HepG2 (cell line): Measurements from ENCODE around the gene ZNF512B. TPM values are rescaled to one million over a fixed set of nuclear protein-coding genes. Genes with fewer than 3 reads are reported as not detected.
"Not testable (repeated sequence)": the region's sequence is repeated elsewhere in the genome, so short reads cannot be mapped to it uniquely, and the experiment has no call there.

Experiments used
- ATAC-seq: fragments of 200-7000 bp; cut with Tn5 transposase; 3 replicates; pipeline ENCODE4 v1.9.1; 2020; ENCODE audit warnings: mild to moderate bottlenecking, moderate library complexity
- BruUV-seq: library from RNA; stranded (reverse); fragments of 400-500 nt; replicated peaks from 2 replicates; lab custom pipeline; 2021; lab: Mats Ljungman, UMichigan
- CTCF ChIA-PET: fragments of 300-600 bp; formaldehyde crosslinking; extraction: SDS; loops from one replicate; lab custom pipeline; 2021; ENCODE audit warnings: low total read pairs, inconsistent platforms, low intra/inter-chr PET ratio; lab: Yijun Ruan, JAX
- POLR2A ChIA-PET: fragments of 350-600 bp; sonication (Branson Sonifier 250); formaldehyde crosslinking; loops from one replicate; lab custom pipeline; 2020; ENCODE audit warnings: antibody characterized with exemption, inconsistent platforms; lab: Yijun Ruan, JAX
- DNase-seq: peaks from one replicate; pipeline ENCODE4 v3.0.0-alpha.2; 2015; ENCODE audit warnings: low spot score
- FAIRE-seq: peaks from 3 replicates; lab custom pipeline; 2011; peaks lifted over from hg19 to GRCh38; lab: Jason Lieb, UNC
- H2AFZ ChIP-seq: one replicate; pipeline ENCODE4 v1.6.1; 2011; ENCODE audit warnings: low read length, inconsistent platforms
- H3K27ac ChIP-seq: fragments of 300-600 bp; 3 replicates; pipeline ENCODE4 v1.8.0; 2011; ENCODE audit warnings: mixed run types, mild to moderate bottlenecking, mixed read lengths, low read length, inconsistent platforms; ENCODE audit not compliant: insufficient read depth; ENCODE audit errors: extremely low read length
- H3K27me3 ChIP-seq, 2 experiments: fragments of 200-600 bp in 1 of 2; 2 replicates in 1 of 2; 3 replicates in 1 of 2; pipeline versions ENCODE4 v1.6.0 to v1.8.0; 2011; ENCODE audit warnings: low read length in 2 of 2, mild to moderate bottlenecking in 2 of 2, moderate library complexity in 2 of 2, inconsistent platforms in 1 of 2; ENCODE audit not compliant: insufficient read depth in 2 of 2, control insufficient read depth in 1 of 2
- H3K36me3 ChIP-seq, 2 experiments: fragments of 200-600 bp in 1 of 2; replicated peaks in 1 of 2; 2 replicates in 1 of 2; 3 replicates in 1 of 2; pipeline versions ENCODE4 v1.5.1 to v1.8.0; 2011; ENCODE audit warnings: low read length in 2 of 2, inconsistent platforms in 1 of 2; ENCODE audit not compliant: insufficient read depth in 2 of 2, control insufficient read depth in 1 of 2
- H3K4me1 ChIP-seq: 2 replicates; pipeline ENCODE4 v1.5.1; 2012; ENCODE audit warnings: low read length, inconsistent platforms; ENCODE audit not compliant: insufficient read depth
- H3K4me2 ChIP-seq: 2 replicates; pipeline ENCODE4 v1.6.0; 2011; ENCODE audit warnings: low read depth, low read length, inconsistent platforms
- H3K4me3 ChIP-seq, 3 experiments: fragments of 200-600 bp in 1 of 3; sonication (generic), shearing (Covaris generic) in 1 of 3; replicated peaks in 1 of 3; 2 replicates each; pipeline ENCODE4 v1.5.1; 2011 to 2016; ENCODE audit warnings: low read length in 3 of 3, inconsistent platforms in 2 of 3, low read depth in 2 of 3, mild to moderate bottlenecking in 2 of 3, control low read depth in 1 of 3, mixed read lengths in 1 of 3; ENCODE audit not compliant: insufficient read depth in 1 of 3
- H3K79me2 ChIP-seq: one replicate; pipeline ENCODE4 v1.6.1; 2011; ENCODE audit warnings: low read length, inconsistent platforms; ENCODE audit not compliant: insufficient read depth
- H3K9ac ChIP-seq: 2 replicates; pipeline ENCODE4 v1.6.0; 2011; ENCODE audit warnings: mild to moderate bottlenecking, low read depth, low read length, inconsistent platforms; ENCODE audit not compliant: insufficient read depth
- H3K9me3 ChIP-seq: 2 replicates; pipeline ENCODE4 v1.5.1; 2012; ENCODE audit warnings: mild to moderate bottlenecking, low read length
- H4K20me1 ChIP-seq: 2 replicates; pipeline ENCODE4 v1.6.0; 2011; ENCODE audit warnings: inconsistent platforms, mild to moderate bottlenecking, low read length, moderate library complexity; ENCODE audit not compliant: insufficient read depth
- AGO2 ChIP-seq: fragments of 200-400 bp; formaldehyde crosslinking; optimal IDR thresholded peaks from 2 replicates; pipeline ENCODE3; 2017; ENCODE audit warnings: mild to moderate bottlenecking, low read depth, low read length, moderate library complexity
- DNMT1 ChIP-seq: sonication (generic); formaldehyde crosslinking; IDR thresholded peaks from 2 replicates; pipeline ENCODE4 v1.5.1; 2020; ENCODE audit warnings: mild to moderate bottlenecking, missing genetic modification reagents
- HNRNPL ChIP-seq: fragments of 200-400 bp; formaldehyde crosslinking; IDR thresholded peaks from 2 replicates; pipeline ENCODE4 v1.6.1; 2017; ENCODE audit warnings: mild to moderate bottlenecking, low read depth, low read length
- HOXA7 ChIP-seq: sonication (generic); formaldehyde crosslinking; IDR thresholded peaks from 2 replicates; pipeline ENCODE4 v1.8.1; 2022; ENCODE audit warnings: mild to moderate bottlenecking, missing genetic modification reagents, moderate library complexity
- MAFK ChIP-seq, 2 experiments: IDR thresholded peaks in 1 of 2; conservative IDR thresholded peaks in 1 of 2; 2 replicates each; pipeline ENCODE4 v1.6.1; 2011; ENCODE audit warnings: improper control_type of control experiment in 2 of 2, low read length in 2 of 2
- NFE2L1 ChIP-seq: sonication (generic); formaldehyde crosslinking; IDR thresholded peaks from 2 replicates; pipeline ENCODE4 v1.4.0; 2020; ENCODE audit warnings: missing genetic modification reagents, mild to moderate bottlenecking, borderline replicate concordance
- WGBS: methylation state at CpG from one replicate; pipeline ENCODE4 v1.1.6; 2017; ENCODE audit warnings: low lambda C conversion rate; 5-methylcytosine and 5-hydroxymethylcytosine counted together
- in situ Hi-C: cut with HindIII; loops from 2 replicates; pipeline ENCODE4 v1.10.0; 2017; ENCODE audit warnings: low pct_unique_long_range_greater_than_20kb; ENCODE audit not compliant: extremely low pct_ligation_motif_present
- intact Hi-C: fragments of 100-400 bp; cut with micrococcal nuclease; formaldehyde crosslinking; loops from one replicate; pipeline ENCODE4 v1.10.0; 2022; ENCODE audit not compliant: unreplicated experiment
- polyA plus RNA-seq, 8 experiments: library from polyadenylated mRNA; depleted of rRNA in 3 of 8; stranded (reverse) in 7 of 8; unstranded in 1 of 8; fragments of >200 nt; fragmentation: Illumina TruSeq in 4 of 8; extraction: Trizol in 4 of 8; gene quantifications; 2 replicates each; pipeline versions ENCODE4 v1.2.1 to v1.2.3, GENCODE V29; 2011 to 2016; ENCODE audit warnings: low read depth in 4 of 8, missing spikeins in 1 of 8, mixed read lengths in 1 of 8; ENCODE audit not compliant: insufficient read depth in 1 of 8
- total RNA-seq, 5 experiments: library from RNA; depleted of rRNA; stranded (reverse); fragments of >200 nt; fragmentation: Illumina TruSeq; extraction: Trizol; gene quantifications; 2 replicates each; pipeline ENCODE4 v1.2.3, GENCODE V29; 2016; ENCODE audit warnings: low read depth in 1 of 5

ZNF512B gene
- total and polyA plus RNA-seq, 2 of the 13 experiments (the other 11 are each of a cell fraction or from before 2014, with no cell fraction given), result 11.5 to 30.6 TPM

- TF ChIP-seq HOXA7 (0 out of 2 replicates have a peak, but pooled peaks have one; percentile 40), NFE2L1 (CRISPR knock-in tag) (0 out of 2 replicates have a peak, but pooled peaks have one; percentile 44), MAFK (conservative IDR thresholded peaks at IDR 0.05 in 1 of 2, IDR thresholded peaks at IDR 0.05 in 1 of 2; ENCODE audit: low read length in 2 of 2) (no peak), AGO2 (peak; percentile 54), DNMT1 (CRISPR knock-in tag) (0 out of 2 replicates have a peak, but pooled peaks have one; percentile 29)
- CTCF ChIA-PET, result no interaction called here
- H4K20me1 ChIP-seq, result peaks cover 4% of the 10 kb centered on the region; the same call in 1 of the 2 replicates
- in situ Hi-C loops (no loop called here), intact Hi-C loops (no loop called here)
- peaks cover 63 to 88% of the 10 kb centered on the region in 2 experiments for H3K36me3 ChIP-seq
- no TSS peak for BruUV-seq
- H3K4me2 ChIP-seq, result no peak overlapping the region
- H3K9ac ChIP-seq, result no peak overlapping the region
- H3K9me3 ChIP-seq, result no peaks in the 10 kb centered on the region
- no peak overlapping the region for H3K4me3 ChIP-seq
- DNase-seq (no peak), FAIRE-seq (no peak), ATAC-seq (no peak)
- H3K79me2 ChIP-seq, result peaks cover 9% of the 10 kb centered on the region
- no peak overlapping the region for H3K27ac ChIP-seq
- no peak overlapping the region for H2AFZ ChIP-seq
- WGBS, result 98% methylated on average over 37 of the region's 37 CpGs
- no peaks in the 10 kb centered on the region for H3K4me1 ChIP-seq
- no peaks in the 10 kb centered on the region for H3K27me3 ChIP-seq
- POLR2A ChIA-PET, result no interaction called here
Measured at GRCh38 chr20:63930971-63931553, 38.7 kb downstream of the ZNF512B start.

- H3K9ac ChIP-seq, H3K79me2 ChIP-seq, DNase-seq, BruUV-seq, POLR2A ChIA-PET, H3K27ac ChIP-seq, CTCF ChIA-PET, H3K4me3 ChIP-seq, intact Hi-C loops, H4K20me1 ChIP-seq, H3K4me2 ChIP-seq, in situ Hi-C loops, ATAC-seq, H3K27me3 ChIP-seq, H2AFZ ChIP-seq, FAIRE-seq, H3K4me1 ChIP-seq, H3K9me3 ChIP-seq: not testable (repeated sequence)
- WGBS, result 97% methylated on average over 31 of the region's 31 CpGs
- H3K36me3 ChIP-seq, result peaks cover 53 to 73% of the 10 kb centered on the region in 2 experiments
- peak; percentile 79; the same call in 1 of the 2 replicates for TF ChIP-seq HNRNPL
- TF ChIP-seq AGO2, result peak; percentile 61
- TF ChIP-seq DNMT1 (CRISPR knock-in tag), result 0 out of 2 replicates have a peak, but pooled peaks have one; percentile 25
Measured at GRCh38 chr20:63929473-63929883, 40.3 kb downstream of the ZNF512B start.
